Measurements from ENCODE around the gene HCFC1R1. TPM values are rescaled to one million over a fixed set of nuclear protein-coding genes. Genes with fewer than 3 reads are reported as not detected.

The HCFC1R1 gene
- polyA plus RNA-seq, 1 experiment, result 51.6 TPM

DNA sequence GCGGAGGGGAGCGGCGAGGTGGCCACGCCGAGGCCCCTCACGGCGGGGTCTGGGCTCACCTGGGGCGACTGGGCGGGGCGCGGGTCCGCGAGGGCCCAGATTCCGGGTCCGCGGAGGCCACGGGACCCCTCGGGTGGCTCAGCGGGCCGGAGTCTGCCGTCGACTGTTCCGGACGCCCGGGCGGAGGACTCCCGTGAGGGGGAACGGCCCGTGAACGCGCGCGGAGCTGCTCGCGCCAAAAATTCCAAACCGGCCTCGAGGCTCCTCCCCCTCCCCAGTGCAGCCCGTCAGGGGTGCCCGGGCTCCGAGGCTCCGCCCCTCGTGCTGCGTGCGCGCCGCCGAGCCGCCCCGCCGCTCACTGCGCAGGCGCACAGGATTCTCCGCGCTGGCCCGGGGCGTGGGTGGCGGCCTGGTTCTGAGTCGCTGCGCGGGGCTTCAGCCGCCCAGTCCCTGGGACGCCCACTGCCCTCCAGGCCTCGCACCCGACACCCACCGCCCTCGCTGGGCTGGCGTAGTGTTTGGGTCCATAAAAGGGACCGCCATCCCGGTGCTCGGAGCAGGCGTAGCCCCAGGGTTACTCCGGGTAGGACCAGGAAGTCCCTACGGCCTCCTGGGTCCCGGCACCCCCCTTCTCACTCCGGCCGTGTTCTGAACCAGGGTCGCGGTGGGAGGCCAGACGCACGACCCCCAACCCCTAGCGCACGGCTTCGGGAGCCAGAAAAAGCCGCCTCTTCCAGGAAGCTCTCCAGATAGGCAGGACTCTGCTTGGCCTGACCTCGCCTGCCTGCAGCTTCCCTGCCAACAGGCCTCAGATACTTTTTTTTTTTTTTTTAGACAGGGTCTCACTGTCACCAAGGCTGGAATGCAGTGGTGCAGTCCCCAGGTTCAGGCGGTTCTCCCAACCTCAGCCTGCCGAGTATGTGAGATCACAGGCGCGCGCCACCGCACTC, 43.2 kb downstream of the HCFC1R1 start, which contains the start of gene PKMYT1:
Gene PKMYT1 (minus strand): TSS at position 220 of the 950 bp plus-strand sequence. CDS start 789 bp downstream, outside the sequence.
- H3K9me3 ChIP-seq (ENCODE audit: control insufficient read depth, insufficient read depth, low read length), result peaks cover 5% of the 10 kb centered on the region; the same call in 1 of the 2 replicates
- ChIA-PET CTCF (interaction anchor here (0.6 to 1.2 kb wide), 2 partner anchors 7 to 48 kb away, joined by 3 to 11 read pairs; no protein-coding TSS in a partner anchor), POLR2A (interaction anchor here (0.5 to 2.1 kb wide), 5 partner anchors 11 to 75 kb away, joined by 3 to 10 read pairs (median 6); partner anchors contain the start of genes PAQR4 and TNFRSF12A)
- no peaks in the 10 kb centered on the region for H3K27me3 ChIP-seq (ENCODE audit: control insufficient read depth, insufficient read depth, low read length)
- H3K27ac ChIP-seq (ENCODE audit: low read depth, low read length), result peak within 1 kb of the TSS; percentile 61
- peak; percentile 38 for DNase-seq (ENCODE audit: low read depth, low spot score)
- TF ChIP-seq, protein P1, sequence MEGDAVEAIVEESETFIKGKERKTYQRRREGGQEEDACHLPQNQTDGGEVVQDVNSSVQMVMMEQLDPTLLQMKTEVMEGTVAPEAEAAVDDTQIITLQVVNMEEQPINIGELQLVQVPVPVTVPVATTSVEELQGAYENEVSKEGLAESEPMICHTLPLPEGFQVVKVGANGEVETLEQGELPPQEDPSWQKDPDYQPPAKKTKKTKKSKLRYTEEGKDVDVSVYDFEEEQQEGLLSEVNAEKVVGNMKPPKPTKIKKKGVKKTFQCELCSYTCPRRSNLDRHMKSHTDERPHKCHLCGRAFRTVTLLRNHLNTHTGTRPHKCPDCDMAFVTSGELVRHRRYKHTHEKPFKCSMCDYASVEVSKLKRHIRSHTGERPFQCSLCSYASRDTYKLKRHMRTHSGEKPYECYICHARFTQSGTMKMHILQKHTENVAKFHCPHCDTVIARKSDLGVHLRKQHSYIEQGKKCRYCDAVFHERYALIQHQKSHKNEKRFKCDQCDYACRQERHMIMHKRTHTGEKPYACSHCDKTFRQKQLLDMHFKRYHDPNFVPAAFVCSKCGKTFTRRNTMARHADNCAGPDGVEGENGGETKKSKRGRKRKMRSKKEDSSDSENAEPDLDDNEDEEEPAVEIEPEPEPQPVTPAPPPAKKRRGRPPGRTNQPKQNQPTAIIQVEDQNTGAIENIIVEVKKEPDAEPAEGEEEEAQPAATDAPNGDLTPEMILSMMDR (IDR thresholded peaks at IDR 0.05; ENCODE audit: low read depth, low read length), result no peak
- H3K4me3 ChIP-seq (ENCODE audit: low read depth, low read length), result peak within 1 kb of the TSS; percentile 80

DNA sequence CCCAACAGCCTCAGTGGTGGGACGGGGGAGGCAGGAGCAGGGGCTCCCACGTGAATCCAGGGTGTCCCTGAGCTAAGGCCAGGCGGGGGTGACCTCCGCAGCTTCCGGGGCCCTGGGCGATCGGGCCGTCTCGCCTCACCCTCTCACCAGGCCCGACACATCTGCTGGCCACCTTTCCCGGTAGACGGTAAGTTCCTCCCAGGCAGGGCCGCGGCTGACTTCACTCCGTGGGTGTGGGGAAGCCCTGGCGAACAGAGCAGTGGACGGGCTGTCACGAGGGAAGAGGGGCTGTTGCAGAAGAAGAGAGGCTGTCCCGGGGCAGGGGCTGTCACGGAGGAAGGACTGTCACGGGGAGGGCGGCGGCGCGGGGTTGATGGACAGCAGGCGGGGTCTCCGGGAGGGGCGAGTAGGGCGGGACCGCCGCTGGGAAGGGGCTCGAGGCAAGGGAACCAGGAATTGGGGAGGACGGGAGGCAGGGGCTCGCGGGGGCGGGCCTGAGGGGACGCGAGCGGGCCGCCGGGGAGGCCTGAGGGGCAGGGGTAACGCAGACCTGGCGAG, 44.0 kb downstream of the HCFC1R1 start:
- H3K27ac ChIP-seq (ENCODE audit: low read depth, low read length), result no peak overlapping the region
- no peaks in the 10 kb centered on the region for H3K27me3 ChIP-seq (ENCODE audit: control insufficient read depth, insufficient read depth, low read length)
- ChIA-PET CTCF (no interaction called here), POLR2A (interaction anchor here (0.5 to 2.1 kb wide), 4 partner anchors 10 to 74 kb away, joined by 3 to 10 read pairs (median 8); partner anchors contain the start of genes PAQR4 and TNFRSF12A)
- TF ChIP-seq, protein P1 (IDR thresholded peaks at IDR 0.05; ENCODE audit: low read depth, low read length), result no peak
- H3K9me3 ChIP-seq (ENCODE audit: control insufficient read depth, insufficient read depth, low read length), result peaks cover 5% of the 10 kb centered on the region; the same call in 1 of the 2 replicates
- DNase-seq (ENCODE audit: low read depth, low spot score), result no peak
- peak overlapping the region; percentile 80 for H3K4me3 ChIP-seq (ENCODE audit: low read depth, low read length)

DNA sequence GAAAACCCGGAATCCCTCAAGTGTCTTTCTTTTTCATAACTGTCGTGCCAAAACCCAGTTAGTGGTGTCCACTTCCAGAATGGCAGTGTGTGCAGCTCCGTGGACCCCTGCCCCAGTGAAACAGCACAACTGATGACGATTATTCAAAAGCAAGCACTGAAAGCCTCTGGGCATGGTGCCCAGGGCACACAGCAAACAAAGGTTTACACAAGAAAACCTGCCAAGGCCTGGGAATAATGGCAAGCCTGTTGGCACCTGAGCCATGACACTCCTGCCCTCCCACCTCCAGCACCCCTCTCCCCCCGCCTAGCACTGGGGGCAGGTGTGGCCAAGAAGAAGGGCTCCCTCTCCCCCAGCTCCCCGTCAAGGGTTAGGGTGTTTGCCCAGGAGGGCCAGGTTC, 46.3 kb downstream of the HCFC1R1 start:
- ChIA-PET POLR2A (no interaction called here), CTCF (interaction anchor here (0.6 kb wide), 2 partner anchors 25 to 305 kb away, joined by 4 to 5 read pairs; no protein-coding TSS in a partner anchor)
- Histone ChIP-seq H3K27me3 (ENCODE audit: control insufficient read depth, insufficient read depth, low read length) (no peaks in the 10 kb centered on the region), H3K27ac (ENCODE audit: low read depth, low read length) (no peak overlapping the region), H3K4me3 (ENCODE audit: low read depth, low read length) (no peak overlapping the region), H3K9me3 (ENCODE audit: control insufficient read depth, insufficient read depth, low read length) (peaks cover 5% of the 10 kb centered on the region; the same call in 1 of the 2 replicates)
- no peak for DNase-seq (ENCODE audit: low read depth, low spot score)
- TF ChIP-seq, protein P1 (IDR thresholded peaks at IDR 0.05; ENCODE audit: low read depth, low read length), result no peak

DNA sequence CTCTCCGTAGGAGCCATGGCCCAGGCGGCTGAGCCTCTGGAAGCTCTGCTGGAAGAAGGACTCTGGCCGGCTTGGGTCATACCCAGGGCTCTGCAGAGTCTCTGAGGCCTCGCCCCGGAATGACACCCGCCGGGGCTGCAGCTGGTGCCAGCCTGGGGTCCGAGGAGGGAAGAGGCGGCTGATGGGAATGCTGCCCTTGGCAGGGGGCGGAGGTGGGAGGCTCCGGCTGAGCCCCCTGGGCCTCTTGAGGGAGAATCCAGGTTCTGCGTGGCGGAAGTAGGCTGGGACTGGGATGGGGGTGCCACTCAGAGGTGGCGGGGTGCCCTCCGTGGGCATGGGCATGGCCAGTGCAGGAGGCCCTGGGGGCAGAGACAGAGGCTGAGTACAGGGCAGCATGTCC, 47.1 kb downstream of the HCFC1R1 start:
- DNase-seq (ENCODE audit: low read depth, low spot score), result no peak
- Histone ChIP-seq H3K27me3 (ENCODE audit: control insufficient read depth, insufficient read depth, low read length) (no peaks in the 10 kb centered on the region), H3K27ac (ENCODE audit: low read depth, low read length) (no peak overlapping the region), H3K9me3 (ENCODE audit: control insufficient read depth, insufficient read depth, low read length) (peaks cover 5% of the 10 kb centered on the region; the same call in 1 of the 2 replicates), H3K4me3 (ENCODE audit: low read depth, low read length) (no peak overlapping the region)
- CTCF ChIA-PET, result no interaction called here
- POLR2A ChIA-PET, result no interaction called here
- TF ChIP-seq, protein P1 (IDR thresholded peaks at IDR 0.05; ENCODE audit: low read depth, low read length), result no peak
